GM23248 (cell line): ENCODE measurements around the gene SFMBT2. TPM values are rescaled to one million over a fixed set of nuclear protein-coding genes. Genes with fewer than 3 reads are reported as not detected.
"Not testable (repeated sequence)": the region's sequence is repeated elsewhere in the genome, so short reads cannot be mapped to it uniquely, and the experiment has no call there.

Source experiments
- DNase-seq: peaks from one replicate; pipeline ENCODE4 v3.0.0-alpha.2; 2015
- H2AFZ ChIP-seq: fragments of 200-600 bp; sonication (generic); 2 replicates; pipeline ENCODE4 v1.6.1; 2016; ENCODE audit warnings: antibody characterized with exemption
- H3F3A ChIP-seq: fragments of 200-600 bp; sonication (generic); 2 replicates; pipeline ENCODE4 v1.6.1; 2016; ENCODE audit warnings: mild to moderate bottlenecking, antibody characterized with exemption, mixed run types; ENCODE audit not compliant: insufficient read depth
- H3K27ac ChIP-seq: fragments of 200-600 bp; sonication (generic); 2 replicates; pipeline ENCODE4 v1.5.1; 2016; ENCODE audit warnings: mild to moderate bottlenecking
- H3K27me3 ChIP-seq: fragments of 200-600 bp; sonication (generic); replicated peaks from 2 replicates; pipeline ENCODE4 v1.6.1; 2016; ENCODE audit warnings: mild to moderate bottlenecking; ENCODE audit not compliant: insufficient read depth
- H3K36me3 ChIP-seq: fragments of 200-600 bp; sonication (generic); 2 replicates; pipeline ENCODE4 v1.6.1; 2016; ENCODE audit warnings: low read depth, mild to moderate bottlenecking
- H3K4me1 ChIP-seq: fragments of 200-600 bp; sonication (generic); 2 replicates; pipeline ENCODE4 v1.6.1; 2016; ENCODE audit warnings: mild to moderate bottlenecking; ENCODE audit not compliant: insufficient read depth
- H3K4me2 ChIP-seq: fragments of 200-600 bp; sonication (generic); one replicate; pipeline ENCODE4 v1.6.1; 2016; ENCODE audit warnings: mild to moderate bottlenecking; ENCODE audit not compliant: unreplicated experiment
- H3K4me3 ChIP-seq: fragments of 200-600 bp; sonication (generic); 2 replicates; pipeline ENCODE4 v1.5.1; 2016; ENCODE audit warnings: mild to moderate bottlenecking
- H3K79me2 ChIP-seq: fragments of 200-600 bp; sonication (generic); 2 replicates; pipeline ENCODE4 v1.6.1; 2016; ENCODE audit warnings: mild to moderate bottlenecking; ENCODE audit not compliant: insufficient read depth
- H3K9ac ChIP-seq: fragments of 200-600 bp; sonication (generic); 2 replicates; pipeline ENCODE4 v1.6.1; 2016; ENCODE audit warnings: mild to moderate bottlenecking
- H3K9me2 ChIP-seq: fragments of 200-600 bp; sonication (generic); 2 replicates; pipeline ENCODE4 v1.6.1; 2016; ENCODE audit warnings: mixed run types, mild to moderate bottlenecking, moderate library complexity; ENCODE audit not compliant: insufficient read depth
- H3K9me3 ChIP-seq: fragments of 200-600 bp; sonication (generic); one replicate; pipeline ENCODE4 v1.6.1; 2017; ENCODE audit warnings: low read depth
- H4K20me1 ChIP-seq: fragments of 200-600 bp; sonication (generic); 2 replicates; pipeline ENCODE4 v1.6.0; 2016; ENCODE audit not compliant: insufficient read depth
- EZH2 ChIP-seq: fragments of 200-600 bp; sonication (generic); IDR thresholded peaks from 2 replicates; pipeline ENCODE4 v1.6.1; 2018; ENCODE audit warnings: antibody characterized with exemption, mild to moderate bottlenecking; ENCODE audit not compliant: insufficient read depth, poor library complexity, severe bottlenecking
- EZH2phosphoT487 ChIP-seq: fragments of 200-600 bp; sonication (generic); IDR thresholded peaks from 2 replicates; pipeline ENCODE4 v1.6.1; 2018; ENCODE audit warnings: antibody characterized with exemption, moderate library complexity, mild to moderate bottlenecking, low read depth; ENCODE audit not compliant: insufficient read depth
- WGBS, 2 experiments: methylation state at CpG; one replicate each; pipeline ENCODE4 v1.1.6; 2015 to 2017; ENCODE audit warnings: low lambda C conversion rate in 2 of 2, low coverage in 1 of 2; ENCODE audit errors: missing lambda C conversion rate in 2 of 2; 5-methylcytosine and 5-hydroxymethylcytosine counted together
- in situ Hi-C: fragments of 300-500 bp; cut with MboI; formaldehyde crosslinking; loops from 2 replicates; pipeline ENCODE4 v1.15.0; 2020
- polyA plus RNA-seq: library from polyadenylated mRNA; unstranded; fragments of >200 nt; fragmentation: Nextera tagmentation; extraction: Ambion mirVana; gene quantifications from 2 replicates; pipeline ENCODE4 v1.2.1, GENCODE V29; 2016
- total RNA-seq: library from RNA; depleted of rRNA; stranded (reverse); fragments of >200 nt; shearing (Covaris generic); gene quantifications from 2 replicates; pipeline ENCODE4 v1.2.3, GENCODE V29; 2014

SFMBT2 gene
- total and polyA plus RNA-seq, 2 experiments from 2014 or later: 0.22 TPM; not detected in 1

GRCh38 chr10:7314170-7314569 lies 96.7 kb downstream of the SFMBT2 start:
- in situ Hi-C loops: no loop called here
- WGBS, 2 experiments: 85 to 86% methylated on average over 4 of the region's 4 CpGs
- Histone ChIP-seq H3K9me2 (no peaks in the 10 kb centered on the region), H3F3A (no peaks in the 10 kb centered on the region), H3K27me3 (no peaks in the 10 kb centered on the region), H3K4me1 (no peaks in the 10 kb centered on the region), H3K27ac (no peak overlapping the region), H3K36me3 (no peaks in the 10 kb centered on the region), H4K20me1 (no peaks in the 10 kb centered on the region), H3K4me3 (no peak overlapping the region), H3K4me2 (no peak overlapping the region), H3K9me3 (no peaks in the 10 kb centered on the region), H3K79me2 (no peaks in the 10 kb centered on the region), H2AFZ (no peak overlapping the region), H3K9ac (no peak overlapping the region)
- DNase-seq: no peak
- TF ChIP-seq EZH2 (no peak), EZH2phosphoT487 (no peak)

GRCh38 chr10:7312488-7312857 lies 98.4 kb downstream of the SFMBT2 start:
- Histone ChIP-seq H3K4me2 (no peak overlapping the region), H3K27me3 (no peaks in the 10 kb centered on the region), H2AFZ (no peak overlapping the region), H4K20me1 (no peaks in the 10 kb centered on the region), H3K79me2 (no peaks in the 10 kb centered on the region), H3K36me3 (no peaks in the 10 kb centered on the region), H3K9me2 (no peaks in the 10 kb centered on the region), H3F3A (no peaks in the 10 kb centered on the region), H3K4me3 (no peak overlapping the region), H3K9me3 (no peaks in the 10 kb centered on the region), H3K9ac (no peak overlapping the region), H3K4me1 (no peaks in the 10 kb centered on the region), H3K27ac (no peak overlapping the region)
- TF ChIP-seq EZH2 (no peak), EZH2phosphoT487 (no peak)
- no peak for DNase-seq
- 78 to 79% methylated on average over 7 of the region's 7 CpGs for WGBS, 2 experiments
- in situ Hi-C loops: no loop called here

- H3K4me3 ChIP-seq, H3K9me3 ChIP-seq, H3K27me3 ChIP-seq, H3K4me1 ChIP-seq, H3K9me2 ChIP-seq, H3K9ac ChIP-seq, H4K20me1 ChIP-seq, DNase-seq, H3F3A ChIP-seq, H3K27ac ChIP-seq, H3K79me2 ChIP-seq, H2AFZ ChIP-seq, in situ Hi-C loops, H3K4me2 ChIP-seq, H3K36me3 ChIP-seq: not testable (repeated sequence)
- 70 to 73% methylated on average over 13 of the region's 13 CpGs for WGBS, 2 experiments
Measured at GRCh38 chr10:7311850-7312487, 98.9 kb downstream of the SFMBT2 start.

- WGBS, 2 experiments: 63 to 67% methylated on average over 9 of the region's 9 CpGs
- H4K20me1 ChIP-seq: no peaks in the 10 kb centered on the region
- H3K27me3 ChIP-seq: no peaks in the 10 kb centered on the region
- H3K79me2 ChIP-seq: no peaks in the 10 kb centered on the region
- no peaks in the 10 kb centered on the region for H3K9me2 ChIP-seq
- no peak for TF ChIP-seq EZH2
- TF ChIP-seq EZH2phosphoT487: no peak
- no peak overlapping the region for H2AFZ ChIP-seq
- H3K27ac ChIP-seq: no peak overlapping the region
- no peak overlapping the region for H3K9ac ChIP-seq
- H3K4me1 ChIP-seq: no peaks in the 10 kb centered on the region
- no peaks in the 10 kb centered on the region for H3K9me3 ChIP-seq
- in situ Hi-C loops: no loop called here
- H3F3A ChIP-seq: no peaks in the 10 kb centered on the region
- DNase-seq: no peak
- no peaks in the 10 kb centered on the region for H3K36me3 ChIP-seq
- no peak overlapping the region for H3K4me2 ChIP-seq
- H3K4me3 ChIP-seq: no peak overlapping the region
Measured at GRCh38 chr10:7311218-7311849, 99.5 kb downstream of the SFMBT2 start.
